Prostate gland (tissue), 2 donors: ENCODE measurements around the gene CTF1.

Experiments used
- CTCF ChIP-seq, 4 experiments: fragments of 200-600 bp in 2 of 4; fragments of 450-650 bp in 2 of 4; sonication (generic) in 2 of 4; IDR thresholded peaks; 1 replicate in 3 of 4; 2 replicates in 1 of 4; pipeline ENCODE4 v1.5.1; 2016 to 2019; ENCODE audit warnings: antibody characterized with exemption in 4 of 4, mild to moderate bottlenecking in 2 of 4, moderate library complexity in 2 of 4
- POLR2A ChIP-seq: fragments of 450-650 bp; IDR thresholded peaks from one replicate; pipeline ENCODE4 v1.6.1; 2016; ENCODE audit warnings: antibody characterized with exemption, mild to moderate bottlenecking
- POLR2AphosphoS5 ChIP-seq: sonication (generic); formaldehyde crosslinking; IDR thresholded peaks from one replicate; pipeline ENCODE4 v1.6.1; 2017; ENCODE audit warnings: antibody characterized with exemption

- no peak for TF ChIP-seq POLR2A
- TF ChIP-seq CTCF (IDR thresholded peaks at IDR 0.05), result no peak
- no peak for TF ChIP-seq POLR2AphosphoS5
These were observed 20.3 kb upstream of the CTF1 start for GRCh38 chr16:30875871-30876801.
